H1 (cell line): ENCODE measurements around the gene MYH10. TPM values are rescaled to one million over a fixed set of nuclear protein-coding genes. Genes with fewer than 3 reads are reported as not detected.

Experiments used
- BRCA1 ChIP-seq: IDR thresholded peaks from 2 replicates; pipeline ENCODE4 v1.6.1; 2012; ENCODE audit warnings: low read depth, low read length, improper control_type of control experiment
- CBX8 ChIP-seq: fragments of 300-800, 300-1000 bp; sonication (generic); IDR thresholded peaks from 2 replicates; pipeline ENCODE4 v1.7.1; 2016; ENCODE audit warnings: low read depth, low read length, borderline replicate concordance
- CEBPB ChIP-seq: IDR thresholded peaks from 2 replicates; pipeline ENCODE4 v1.6.1; 2012; ENCODE audit warnings: low read depth, low read length
- RBBP5 ChIP-seq: IDR thresholded peaks from 2 replicates; pipeline ENCODE4 v1.7.1; 2012; ENCODE audit warnings: low read depth, mild to moderate bottlenecking, inconsistent platforms, low read length, moderate library complexity, borderline replicate concordance
- polyA plus RNA-seq, 7 experiments: library from polyadenylated mRNA; depleted of rRNA in 3 of 7; stranded (reverse) in 5 of 7; unstranded in 2 of 7; fragments of >200 nt in 5 of 7; fragments of 200-250 nt in 2 of 7; gene quantifications; 1 replicate in 5 of 7; 2 replicates in 1 of 7; 4 replicates in 1 of 7; pipeline versions ENCODE4 v1.2.1 to v1.2.3, GENCODE V29; 2011 to 2013; ENCODE audit warnings: missing spikeins in 2 of 7, mixed read lengths in 2 of 7
- total RNA-seq: library from RNA; stranded (reverse); fragmentation: NEBNext Ultra II Directional; extraction: Animal tissue kit (Norgen Biotek cat#: 25700); gene quantifications from 2 replicates; pipeline ENCODE4 v1.2.1, GENCODE V29; 2021
- TF ChIP-seq, protein P1 (sequence below): IDR thresholded peaks from 2 replicates; pipeline ENCODE4 v1.6.1; 2012; ENCODE audit warnings: inconsistent platforms

The MYH10 gene
- total and polyA plus RNA-seq, 2 of the 8 experiments (the other 6 are each of a cell fraction or from before 2014, with no cell fraction given): 64.1 to 289 TPM

DNA sequence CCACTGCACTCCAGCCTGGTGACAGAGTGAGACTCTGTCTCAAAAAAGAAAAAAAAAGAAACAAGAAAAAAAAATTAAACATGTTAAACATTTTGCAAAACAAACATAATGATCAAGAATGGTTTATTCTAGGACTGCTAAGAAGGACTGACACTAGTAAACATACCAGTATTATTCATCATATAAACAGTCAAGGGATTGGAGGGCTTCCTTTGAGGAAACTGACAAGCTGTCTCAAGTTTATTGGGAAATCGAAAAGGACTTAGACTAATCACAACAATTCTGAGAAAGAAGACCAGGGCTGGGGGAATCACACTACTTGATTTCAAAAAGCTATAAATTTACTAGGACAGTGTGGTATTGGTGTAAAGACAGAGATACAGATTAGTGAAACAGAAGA is 75.5 kb downstream of the MYH10 start (continued):
- TF ChIP-seq, protein P1, sequence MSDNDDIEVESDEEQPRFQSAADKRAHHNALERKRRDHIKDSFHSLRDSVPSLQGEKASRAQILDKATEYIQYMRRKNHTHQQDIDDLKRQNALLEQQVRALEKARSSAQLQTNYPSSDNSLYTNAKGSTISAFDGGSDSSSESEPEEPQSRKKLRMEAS: no peak
- TF ChIP-seq CEBPB (no peak), RBBP5 (no peak), CBX8 (no peak), BRCA1 (no peak)
- TF ChIP-seq, all 59 proteins: peak for 0
